HT1080 (cell line): ENCODE data around the gene PINLYP. TPM values are rescaled to one million over a fixed set of nuclear protein-coding genes. Genes with fewer than 3 reads are reported as not detected.
"Not testable (repeated sequence)": the region's sequence is repeated elsewhere in the genome, so short reads cannot be mapped to it uniquely, and the experiment has no call there.

ENCODE experiments used
- DNase-seq: peaks from one replicate; pipeline ENCODE4 v3.0.0-alpha.2; 2015; ENCODE audit warnings: low read depth
- total RNA-seq: library from RNA; depleted of rRNA; stranded (reverse); fragments of >200 nt; shearing (Covaris generic); gene quantifications from 2 replicates; pipeline ENCODE4 v1.2.3, GENCODE V29; 2014

The PINLYP gene
- total RNA-seq, 1 experiment from 2014 or later = 0.58 TPM

GRCh38 chr19:43547926-43548325 is 27.7 kb upstream of the PINLYP start:
- not testable (repeated sequence) for DNase-seq

DNA sequence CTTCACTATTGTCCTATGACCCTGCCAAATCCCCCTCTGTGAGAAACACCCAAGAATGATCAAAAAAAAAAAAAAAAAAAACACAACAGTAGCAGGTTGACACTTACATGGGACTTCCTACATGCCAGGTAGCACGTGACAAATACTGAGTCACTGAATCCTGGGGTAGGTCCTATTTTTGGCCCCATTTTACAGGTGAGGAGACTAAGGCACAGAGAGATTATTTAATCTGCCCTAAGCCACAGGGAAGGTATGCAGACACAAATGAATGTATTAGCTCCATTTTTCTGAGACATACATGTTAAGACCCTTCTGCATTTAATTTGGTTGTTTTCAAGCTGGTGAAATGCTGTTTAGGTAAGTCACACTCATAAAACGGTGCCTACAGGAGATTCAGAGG is 26.9 kb upstream of the PINLYP start:
- DNase-seq = no peak

DNA sequence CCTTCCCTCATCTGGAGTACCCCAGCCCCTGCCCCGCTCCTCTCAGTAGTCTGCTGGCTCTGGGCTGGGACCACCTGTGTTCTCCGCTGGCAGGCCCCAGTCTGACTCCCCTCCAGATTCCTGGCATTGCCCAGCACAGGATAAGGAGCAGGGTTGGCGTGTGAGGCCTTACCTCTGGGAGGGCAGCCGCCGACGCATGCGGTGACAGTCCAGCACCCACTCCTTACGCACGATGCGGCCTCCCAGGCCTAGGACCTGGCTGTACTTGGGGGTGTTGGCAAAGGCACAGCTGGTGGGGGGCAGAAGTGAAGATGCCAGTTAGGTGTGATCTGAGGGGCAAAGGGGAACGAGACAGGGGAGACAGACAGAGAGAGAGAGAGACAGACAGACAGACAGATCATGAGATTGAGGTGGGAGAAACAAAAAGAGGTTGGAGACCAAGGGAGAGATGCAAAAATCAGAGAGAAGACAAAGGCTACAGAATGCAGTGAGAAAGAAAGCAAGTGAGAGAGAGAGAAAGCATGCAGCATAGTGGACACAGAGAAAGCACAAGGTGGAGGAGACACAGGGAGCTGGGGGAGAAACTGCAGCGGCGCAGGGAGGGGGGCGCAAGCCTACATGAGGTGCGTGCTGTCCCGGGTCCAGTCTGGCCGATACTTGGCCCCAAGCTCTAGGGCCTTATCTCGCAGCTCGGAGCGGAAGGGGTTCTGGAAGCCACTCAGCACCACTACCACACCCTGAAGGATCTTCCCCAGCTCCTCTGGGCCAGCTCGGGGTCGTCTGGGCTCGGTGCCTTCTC is 24.0 kb upstream of the PINLYP start:
- no peak for DNase-seq

- no peak for DNase-seq
Observed at GRCh38 chr19:43552198-43552450, 23.5 kb upstream of the PINLYP start.

- no peak for DNase-seq
Observed at GRCh38 chr19:43552616-43553015, 23.0 kb upstream of the PINLYP start.

- no peak for DNase-seq
Observed at GRCh38 chr19:43553656-43554055, 21.9 kb upstream of the PINLYP start.

GRCh38 chr19:43554317-43554895 is 21.2 kb upstream of the PINLYP start:
- DNase-seq = no peak

- DNase-seq = peak; percentile 53
Observed at GRCh38 chr19:43555185-43555770, 20.3 kb upstream of the PINLYP start.

- peak; percentile 34 for DNase-seq
Observed at GRCh38 chr19:43560687-43561086, 14.9 kb upstream of the PINLYP start.

- no peak for DNase-seq
Observed at GRCh38 chr19:43561139-43561970, 14.2 kb upstream of the PINLYP start.

- no peak for DNase-seq
Observed at GRCh38 chr19:43562226-43562697, 13.3 kb upstream of the PINLYP start.

DNA sequence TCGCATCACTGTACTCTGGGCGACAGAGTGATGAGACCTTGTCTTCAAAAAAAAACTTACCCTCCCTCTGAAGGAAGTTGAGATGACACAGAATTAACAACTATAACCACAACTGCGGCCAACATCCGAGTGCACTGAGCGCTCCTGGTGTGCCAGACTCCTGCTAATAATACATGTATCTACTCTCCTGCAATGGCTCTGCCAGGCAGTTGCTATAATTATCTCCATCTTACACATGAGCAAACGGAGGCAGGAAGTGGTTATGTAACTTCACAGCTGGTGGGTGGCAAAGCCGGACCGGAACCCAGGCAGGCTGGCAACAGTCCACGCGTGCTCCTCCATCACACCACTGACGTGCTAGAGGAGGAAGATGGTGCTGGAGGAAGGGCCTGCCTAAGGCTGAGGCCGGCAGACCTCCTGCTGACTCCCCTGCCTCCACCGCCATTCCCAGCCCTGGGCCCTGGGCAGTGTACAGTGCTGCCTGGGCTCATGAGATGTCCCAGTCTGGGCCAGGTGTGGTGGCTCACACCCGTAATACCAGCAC is 12.8 kb upstream of the PINLYP start:
- peak; percentile 100 for DNase-seq

GRCh38 chr19:43563816-43564457 is 11.7 kb upstream of the PINLYP start:
- DNase-seq = no peak

- no peak for DNase-seq
Observed at GRCh38 chr19:43564800-43565199, 10.8 kb upstream of the PINLYP start.

DNA sequence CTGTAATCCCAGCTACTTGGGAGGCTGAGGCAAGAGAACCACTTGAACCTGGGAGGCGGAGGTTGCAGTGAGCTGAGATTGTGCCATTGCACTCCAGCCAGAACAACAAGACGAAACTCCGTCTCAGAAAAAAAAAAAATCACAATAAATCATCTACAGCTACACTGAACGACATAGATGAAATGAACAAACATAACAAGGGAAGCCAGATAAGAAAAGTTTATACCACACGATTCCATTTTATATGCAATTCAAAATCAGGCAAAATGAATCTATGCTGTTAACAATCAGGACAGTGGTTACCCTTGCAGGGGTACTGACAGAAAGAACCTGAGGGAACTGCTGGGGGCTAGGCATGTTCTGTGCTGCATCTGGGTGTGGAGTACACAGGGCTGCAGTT is 5.9 kb upstream of the PINLYP start:
- no peak for DNase-seq

- DNase-seq = no peak
Observed at GRCh38 chr19:43570174-43570791, 5.3 kb upstream of the PINLYP start.

DNA sequence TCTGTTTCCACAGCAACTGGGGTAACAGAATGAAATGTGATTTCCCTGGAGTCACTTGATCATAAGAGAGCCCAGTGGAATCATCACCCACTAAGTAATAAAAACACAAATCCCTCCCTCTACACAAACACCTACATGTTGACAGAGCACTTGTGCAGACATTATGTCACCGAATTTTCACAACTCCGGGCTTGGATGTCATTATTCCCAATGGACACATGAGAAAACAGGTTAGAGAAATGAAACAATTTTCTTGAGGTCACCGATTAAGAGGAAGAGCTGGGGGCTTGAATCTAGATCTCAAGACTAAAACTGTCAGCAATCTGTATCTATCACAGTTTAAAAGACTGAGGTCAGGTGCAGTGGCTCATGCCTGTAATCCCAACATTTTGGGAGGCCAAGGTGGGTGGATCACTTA is 3.4 kb upstream of the PINLYP start:
- no peak for DNase-seq

GRCh38 chr19:43574424-43575155 is 1.0 kb upstream of the PINLYP start:
- DNase-seq = peak; percentile 91

GRCh38 chr19:43575955-43576878 is 616 bp downstream of the PINLYP start:
- no peak for DNase-seq
